GM21717 (cell line): ENCODE measurements around the gene RNASE1.
"Not testable (repeated sequence)": the region's sequence is repeated elsewhere in the genome, so short reads cannot be mapped to it uniquely, and the experiment has no call there.

Experiments
- ATAC-seq: cut with Tn5 transposase; IDR thresholded peaks from one replicate; pipeline ENCODE4 v1.9.1; 2021; ENCODE audit warnings: mild to moderate bottlenecking, moderate library complexity; ENCODE audit not compliant: unreplicated experiment

The RNASE1 gene

DNA sequence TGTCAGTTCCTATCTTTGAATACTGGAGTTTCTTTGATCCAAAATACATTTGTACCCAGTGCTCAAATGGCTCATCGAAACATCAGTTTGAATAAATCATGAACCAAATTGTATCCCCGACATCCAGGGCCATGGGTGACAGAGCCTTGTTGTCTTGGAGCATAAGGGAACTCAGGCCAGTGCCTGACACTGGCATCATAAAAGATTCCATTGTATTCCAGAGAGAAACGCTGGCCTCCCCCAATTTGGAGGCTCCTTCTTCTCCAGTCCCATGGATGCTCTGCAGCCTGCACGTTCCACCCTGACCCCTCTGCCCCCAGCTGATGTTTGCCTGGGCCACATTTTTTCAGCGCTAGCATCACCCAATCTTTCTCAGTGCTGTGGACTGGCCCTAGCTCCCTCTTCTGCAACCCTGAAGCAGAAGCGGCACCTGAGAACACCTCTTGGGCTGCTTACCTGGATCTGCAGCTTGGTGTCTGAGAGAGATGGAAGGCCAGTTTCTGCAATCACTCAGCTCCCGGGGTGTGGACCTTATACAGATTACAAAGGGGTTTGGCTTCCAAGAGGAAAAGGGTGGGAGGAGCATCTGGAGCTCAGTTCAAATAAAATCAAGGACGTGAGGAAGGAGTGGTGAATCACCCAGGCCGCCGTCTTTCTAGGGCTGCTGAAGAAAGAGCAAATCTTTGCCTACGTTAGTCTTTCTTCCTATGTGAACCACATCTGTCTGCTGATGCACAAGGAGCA is at the start of gene RNASE1:
Gene RNASE1 (minus strand): TSS at position 504 of the 744 bp plus-strand sequence. CDS start 776 bp downstream, outside the sequence.
- ATAC-seq, result no peak

DNA sequence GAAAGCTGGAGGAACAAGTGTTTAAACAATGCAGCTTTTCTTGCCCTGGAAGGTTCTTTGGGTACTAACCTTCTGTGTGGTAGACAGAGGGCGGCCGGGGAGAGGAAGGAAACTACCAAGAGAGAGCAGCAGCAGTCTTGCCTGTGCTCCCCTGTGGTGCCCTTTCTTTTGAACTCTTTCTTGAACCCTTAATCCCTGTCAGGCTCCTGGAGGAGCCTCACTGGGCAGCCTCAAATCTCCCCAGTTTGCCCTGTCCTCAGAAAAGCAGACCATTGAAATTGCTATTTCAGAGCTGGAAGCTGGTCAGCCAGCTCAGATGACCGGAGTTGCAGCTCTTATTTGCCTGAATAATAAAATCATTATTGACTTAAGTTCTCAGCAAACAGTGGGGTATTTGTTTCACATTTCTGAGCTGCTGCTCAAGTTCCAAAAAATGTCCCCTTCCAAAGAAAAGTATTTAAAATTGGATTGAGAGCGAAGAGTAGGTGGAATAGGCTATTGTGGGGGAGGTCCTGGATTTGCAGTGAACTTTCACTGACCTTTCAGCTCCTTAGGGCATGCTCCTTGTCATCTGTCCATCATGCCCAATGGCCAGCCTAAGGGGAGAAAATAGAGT is 46.4 kb upstream of the RNASE1 start:
- ATAC-seq, result no peak

DNA sequence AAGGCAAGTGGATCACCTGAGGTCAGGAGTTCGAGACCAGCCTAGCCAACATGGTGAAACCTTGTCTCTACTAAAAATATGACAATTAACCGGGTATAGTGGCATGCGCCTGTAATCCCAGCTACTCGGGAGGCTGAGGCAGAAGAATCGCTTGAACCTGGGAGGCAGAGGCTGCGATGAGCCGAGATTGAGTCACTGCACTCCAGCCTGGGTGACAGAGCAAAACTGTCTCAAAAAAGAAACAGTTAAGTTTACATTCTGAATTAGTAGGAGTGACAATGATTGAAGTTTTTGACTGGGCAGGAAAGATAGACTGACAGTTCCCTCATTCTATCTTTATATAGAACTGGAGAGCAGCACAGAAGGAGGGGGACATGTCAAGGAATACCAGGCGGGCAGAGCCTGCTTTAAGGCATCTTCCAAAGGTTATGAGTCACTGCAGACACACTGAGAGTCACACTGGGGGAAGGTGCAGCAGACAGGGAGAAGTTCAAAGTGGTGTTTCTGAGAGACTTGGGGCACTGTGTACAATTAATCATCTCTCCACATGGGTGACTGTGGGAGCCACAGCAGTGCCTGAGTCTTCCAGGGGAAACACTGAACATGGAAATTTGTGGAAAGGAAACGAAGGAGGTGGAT is 45.8 kb upstream of the RNASE1 start:
- no peak for ATAC-seq

DNA sequence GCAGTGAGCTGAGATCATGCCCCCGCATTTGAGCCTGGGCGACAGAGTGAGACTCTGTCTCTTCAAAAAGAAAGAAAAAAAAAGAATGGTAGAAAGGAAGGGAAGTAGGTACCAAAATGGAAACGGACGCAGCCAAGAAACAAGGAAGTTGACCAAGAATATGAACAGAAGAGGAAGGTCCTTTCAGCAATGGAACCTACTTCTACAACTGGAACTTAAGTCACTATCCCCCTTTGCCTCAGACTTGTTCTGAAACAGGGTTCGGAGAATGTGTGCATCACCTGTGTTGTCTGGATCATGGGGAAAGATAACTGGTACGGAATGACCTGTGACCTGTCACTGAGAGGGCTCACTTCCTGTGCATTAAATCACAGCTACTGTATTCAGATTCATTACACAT is 43.9 kb upstream of the RNASE1 start:
- no peak for ATAC-seq

DNA sequence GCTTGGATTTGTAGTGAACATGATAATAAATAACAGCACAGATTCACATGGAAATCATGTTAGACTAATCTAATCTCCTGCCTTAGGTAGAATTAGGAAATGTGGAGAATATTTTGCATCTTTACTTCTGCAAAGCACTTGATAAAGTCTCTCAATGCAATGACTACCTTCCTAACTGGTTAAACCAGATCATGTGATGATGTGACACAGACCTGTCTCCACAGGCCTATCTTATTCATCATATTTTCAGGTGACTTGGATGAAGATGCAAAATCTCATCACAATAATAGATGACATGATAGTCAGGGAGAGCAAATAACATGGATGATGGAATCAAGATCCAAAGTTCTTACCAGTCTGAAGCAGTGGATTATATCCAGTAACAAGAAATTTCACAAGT is 38.5 kb upstream of the RNASE1 start:
- ATAC-seq, result no peak

DNA sequence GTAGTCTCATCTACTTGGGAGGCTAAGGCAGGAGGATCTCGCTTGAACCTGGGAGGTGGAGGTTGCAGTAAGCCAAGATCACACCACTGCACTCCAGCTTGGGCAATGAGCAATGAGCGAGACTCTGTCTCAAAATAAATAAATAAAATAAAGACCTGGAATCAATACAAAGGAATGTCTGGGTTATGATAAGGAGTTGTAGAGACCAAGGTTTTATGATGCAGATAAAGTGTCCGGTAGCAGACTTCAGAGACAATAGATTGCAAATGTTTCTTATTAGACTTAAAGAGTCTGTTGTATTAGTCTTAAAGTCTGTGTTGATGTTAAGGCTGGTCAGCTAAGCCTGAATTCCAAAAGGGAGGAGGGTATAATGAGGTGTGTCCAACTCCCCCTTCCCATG is 35.2 kb upstream of the RNASE1 start:
- no peak for ATAC-seq

DNA sequence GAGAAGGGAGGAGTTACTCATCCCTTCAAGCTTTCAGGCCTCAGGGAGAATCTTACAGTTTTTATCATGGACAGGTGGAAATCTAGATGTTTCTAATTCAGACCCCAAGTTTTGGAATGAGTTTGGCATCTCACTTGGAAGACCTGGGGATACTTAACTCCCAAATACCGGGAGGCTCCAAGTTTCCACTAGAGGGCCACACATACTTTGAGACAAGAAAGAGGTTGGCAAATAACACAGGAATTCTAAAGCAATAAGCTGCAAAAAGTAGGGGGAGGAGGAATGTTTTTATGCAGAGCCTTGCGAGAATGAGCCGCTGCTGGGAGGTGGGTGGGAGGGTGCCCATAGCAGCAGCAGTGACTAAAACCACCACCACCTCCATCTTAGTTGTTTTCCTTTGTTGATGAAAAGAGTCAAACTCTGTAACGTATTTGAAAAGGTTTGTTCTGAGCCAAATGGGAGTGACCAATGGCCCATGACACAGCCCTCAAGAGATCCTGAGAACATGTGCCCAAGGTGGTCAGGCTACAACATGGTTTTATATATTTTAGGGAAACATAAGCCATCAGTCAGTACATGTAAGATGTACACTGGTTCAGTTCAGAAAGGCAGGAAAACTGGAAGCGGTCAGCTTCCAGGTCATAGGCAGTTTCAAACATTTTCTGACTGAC is 34.2 kb upstream of the RNASE1 start:
- ATAC-seq, result no peak

DNA sequence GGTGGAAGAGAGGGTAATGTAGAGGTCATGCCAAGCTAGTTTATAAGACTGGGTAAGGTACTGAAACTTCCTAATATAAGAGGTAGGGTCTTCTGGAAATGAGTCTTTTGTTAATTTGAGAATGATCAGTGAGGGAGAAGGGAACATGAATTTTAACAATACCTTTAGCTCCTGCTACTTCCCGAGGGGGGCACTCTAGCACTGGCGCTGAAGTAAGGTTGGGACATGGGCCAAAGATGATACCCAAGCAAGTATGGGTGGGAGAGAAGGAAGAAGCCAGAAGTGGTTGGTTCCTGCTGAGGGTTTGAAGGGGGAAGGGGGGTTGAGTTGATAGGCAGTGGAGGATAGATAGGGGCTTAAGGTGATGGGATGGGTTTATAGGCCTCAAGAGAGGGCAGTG is 32.3 kb upstream of the RNASE1 start:
- no peak for ATAC-seq

DNA sequence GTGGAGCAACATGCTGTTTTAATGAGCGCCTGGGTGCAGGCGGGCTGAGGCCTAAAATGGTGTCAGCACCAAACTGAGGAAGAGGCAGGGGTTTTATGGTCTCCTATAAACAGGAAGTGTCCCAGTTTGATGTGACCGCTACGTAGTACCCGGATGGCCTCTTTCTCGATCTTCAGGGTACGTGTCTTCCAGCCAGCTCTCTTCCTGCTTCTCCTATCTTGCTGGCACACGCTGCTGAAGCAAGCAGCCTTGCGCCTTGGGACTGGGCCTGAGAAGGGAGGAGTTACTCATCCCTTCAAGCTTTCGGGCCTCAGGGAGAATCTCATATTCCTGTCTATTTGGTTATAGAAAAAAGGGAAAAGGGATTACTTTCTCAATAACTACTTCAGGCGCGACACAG is 28.2 kb upstream of the RNASE1 start:
- no peak for ATAC-seq

DNA sequence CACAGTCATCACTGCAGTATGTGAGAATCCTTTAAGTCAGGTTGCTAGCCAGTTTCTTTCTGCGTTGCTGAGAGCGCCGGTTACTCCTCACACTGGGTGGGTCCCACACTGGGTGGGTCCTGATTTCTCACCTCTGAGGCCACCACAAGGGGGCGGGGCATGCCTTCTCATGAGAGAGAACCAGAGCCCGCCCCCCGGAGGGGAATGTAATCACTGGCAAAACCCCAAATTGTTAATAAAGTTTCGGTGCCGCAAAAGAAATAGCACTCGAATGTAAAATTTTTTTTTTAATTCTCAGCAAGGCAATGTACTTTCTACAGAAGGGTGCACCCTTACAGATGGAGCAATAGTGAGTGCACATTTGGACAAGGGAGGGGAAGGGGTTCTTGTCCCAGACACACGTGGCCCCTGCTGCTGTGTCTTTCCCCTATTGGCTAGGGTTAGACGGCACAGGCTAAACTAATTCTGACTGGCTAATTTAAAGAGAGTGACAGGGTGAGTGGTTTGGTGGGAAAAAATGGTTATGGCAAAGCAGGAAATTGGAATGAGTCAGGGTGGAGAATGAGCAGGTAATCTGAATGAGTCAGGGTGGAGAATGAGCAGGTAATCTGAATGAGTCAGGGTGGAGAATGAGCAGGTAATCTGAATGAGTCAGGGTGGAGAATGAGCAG is 25.5 kb upstream of the RNASE1 start:
- ATAC-seq, result not testable (repeated sequence)

DNA sequence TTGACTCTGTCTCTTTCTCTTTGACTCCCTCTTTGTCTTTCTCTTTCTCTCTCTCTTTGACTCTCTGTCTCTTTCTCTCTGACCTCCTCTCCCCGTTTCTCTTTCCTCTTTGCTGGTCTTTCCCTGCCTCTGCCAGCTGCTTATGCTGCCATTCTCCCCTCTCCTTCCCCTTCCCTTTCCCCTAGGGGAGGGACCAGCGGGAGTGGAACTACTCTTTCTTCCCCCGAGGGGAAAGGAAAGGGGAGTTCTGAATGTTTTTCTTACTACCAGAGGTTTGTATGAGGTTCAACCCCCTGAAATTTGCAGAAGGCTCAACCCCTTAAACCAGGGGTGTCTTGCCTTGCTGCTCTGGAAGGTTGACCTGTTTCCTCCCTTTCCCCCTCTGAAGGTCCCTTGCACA is 24.7 kb upstream of the RNASE1 start:
- ATAC-seq, result no peak

DNA sequence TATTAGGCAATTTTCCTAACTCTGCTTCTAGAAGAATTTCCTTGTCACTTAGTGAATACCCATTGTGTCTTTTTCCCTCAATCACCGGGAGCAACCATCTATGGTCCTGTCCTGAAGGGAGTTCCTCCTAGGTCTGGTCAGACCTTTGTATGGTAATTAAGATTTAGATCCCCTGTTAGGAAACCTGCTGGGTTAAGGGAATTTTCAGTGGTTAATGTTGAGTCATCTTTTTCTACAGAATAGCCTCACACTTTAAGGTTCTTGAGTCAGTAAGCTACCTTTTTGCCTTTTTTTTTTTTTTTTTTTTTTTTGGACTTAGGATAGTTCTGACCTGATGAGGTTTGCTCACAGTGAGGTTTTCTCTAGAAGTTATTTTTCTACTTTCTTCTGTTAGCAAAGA is 24.0 kb upstream of the RNASE1 start:
- ATAC-seq, result not testable (repeated sequence)

DNA sequence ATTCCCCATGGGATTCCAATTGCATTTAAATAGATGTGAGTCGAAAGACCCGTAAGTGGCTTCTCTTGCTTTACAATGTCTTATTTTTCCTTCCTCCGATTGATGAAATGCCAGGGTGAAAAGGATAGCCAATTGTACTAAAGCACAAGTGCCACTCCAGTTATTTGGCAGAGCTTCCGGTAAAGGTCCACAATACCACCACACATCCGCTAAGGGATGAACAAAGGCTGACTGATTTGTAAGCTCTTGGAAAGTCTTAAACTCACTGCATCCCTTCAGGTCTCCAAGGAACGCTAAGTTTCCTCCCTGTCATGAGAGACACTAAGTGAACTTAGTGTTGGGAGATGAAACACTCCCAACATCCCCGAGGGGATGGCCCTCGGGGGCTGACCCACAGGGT is 21.2 kb upstream of the RNASE1 start:
- no peak for ATAC-seq

DNA sequence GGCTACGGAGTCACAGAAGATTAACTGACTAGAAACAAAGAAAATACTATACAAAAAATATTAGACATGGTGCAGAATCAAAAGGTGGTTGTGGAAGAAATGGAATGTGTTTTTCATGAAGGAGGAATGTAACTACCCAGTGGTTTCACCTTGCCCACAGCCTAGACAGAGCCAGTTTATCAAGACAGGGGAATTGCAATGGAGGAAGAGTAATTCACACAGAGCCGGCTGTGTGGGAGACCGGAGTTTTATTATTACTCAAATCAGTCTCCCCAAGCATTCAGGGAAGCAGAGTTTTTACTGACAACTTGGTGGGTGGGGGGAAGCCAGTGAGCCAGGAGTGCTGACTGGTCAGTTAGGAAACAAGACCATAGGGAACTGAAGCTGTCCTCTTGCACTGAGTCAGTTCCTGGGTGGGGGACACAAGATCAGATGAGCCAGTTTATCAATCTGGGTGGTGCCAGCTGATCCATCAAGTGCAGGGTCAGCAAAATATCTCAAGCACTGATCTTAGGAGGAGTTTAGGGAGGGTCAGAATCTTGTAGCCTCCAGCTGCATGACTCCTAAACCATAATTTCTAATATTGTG is 19.0 kb upstream of the RNASE1 start:
- not testable (repeated sequence) for ATAC-seq

DNA sequence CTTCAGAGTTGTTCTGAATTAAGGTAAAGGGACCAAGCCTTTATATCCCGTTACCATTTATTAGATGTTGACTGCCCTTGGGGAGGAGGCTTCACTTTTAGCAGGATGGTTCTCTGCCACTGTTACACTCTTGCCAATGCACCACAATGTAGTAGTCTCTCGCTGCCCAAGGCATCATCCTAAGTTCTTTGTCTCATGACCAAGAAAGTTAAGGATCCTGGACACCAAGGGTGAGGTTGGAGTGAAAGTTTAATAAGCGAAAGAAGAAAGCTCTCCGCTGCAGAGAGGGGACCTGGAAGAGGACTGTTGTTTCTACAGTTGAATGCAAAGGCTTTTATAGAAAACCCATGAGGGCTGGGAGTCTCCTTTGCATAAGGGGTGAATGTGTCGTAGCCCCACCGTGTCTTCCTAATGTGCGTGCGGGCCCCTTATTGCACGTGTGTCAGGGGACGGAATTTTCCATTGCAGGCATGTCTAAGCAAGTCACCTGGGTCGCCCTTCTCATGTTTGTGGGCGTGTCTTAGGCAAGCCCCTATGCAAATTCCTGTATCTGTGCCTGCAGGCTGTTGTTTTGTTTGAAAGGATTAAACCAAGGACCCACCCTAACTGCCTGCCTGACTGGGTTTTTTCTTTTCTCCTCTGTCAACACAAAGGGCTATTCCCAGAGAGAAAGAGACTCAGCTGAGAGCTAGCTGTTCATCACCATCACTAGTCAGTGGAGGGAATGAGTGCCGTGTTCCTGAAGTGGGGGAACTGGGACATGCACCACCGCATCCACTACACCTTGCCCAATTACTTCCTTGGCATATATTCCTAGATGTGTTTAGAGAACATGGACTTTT is 17.6 kb upstream of the RNASE1 start:
- ATAC-seq, result no peak

DNA sequence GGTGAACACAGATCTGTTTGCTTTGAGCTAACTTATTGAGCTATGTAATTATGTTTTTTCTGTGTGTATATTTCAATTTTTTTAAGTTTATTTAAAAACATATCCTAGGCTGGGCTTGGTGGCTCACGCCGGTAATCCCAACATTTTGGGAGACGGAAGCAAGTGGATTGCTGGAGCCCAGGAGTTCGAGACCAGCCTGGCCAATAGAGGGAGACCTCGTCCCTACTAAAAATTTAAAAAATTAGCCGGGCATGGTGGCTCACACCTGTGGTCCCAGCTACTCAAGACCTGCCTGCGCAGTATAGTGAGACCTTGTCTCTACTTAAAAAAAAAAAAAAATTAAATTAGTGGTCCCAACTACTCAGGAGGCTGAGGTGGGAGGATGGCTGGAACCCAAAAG is 16.2 kb upstream of the RNASE1 start:
- no peak for ATAC-seq

DNA sequence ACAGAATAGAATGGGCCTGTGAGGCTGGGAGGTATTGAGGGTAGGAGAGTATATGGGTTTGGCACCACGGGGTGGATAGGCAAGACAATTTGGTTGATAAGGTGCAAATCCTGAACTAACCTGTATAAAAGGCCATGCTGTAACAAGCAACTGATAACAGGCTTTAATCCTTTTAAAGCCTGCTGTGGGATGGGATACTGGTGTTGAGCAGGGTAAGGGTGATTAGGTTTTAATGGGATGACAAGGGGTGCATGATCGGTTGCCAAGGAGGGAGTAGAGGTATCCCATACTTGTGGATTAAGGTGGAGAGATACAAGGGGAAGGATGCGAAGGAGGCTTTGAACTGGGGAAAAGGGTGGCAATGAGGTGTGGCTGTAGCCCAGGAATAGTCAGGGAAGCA is 13.3 kb upstream of the RNASE1 start:
- ATAC-seq, result not testable (repeated sequence)

DNA sequence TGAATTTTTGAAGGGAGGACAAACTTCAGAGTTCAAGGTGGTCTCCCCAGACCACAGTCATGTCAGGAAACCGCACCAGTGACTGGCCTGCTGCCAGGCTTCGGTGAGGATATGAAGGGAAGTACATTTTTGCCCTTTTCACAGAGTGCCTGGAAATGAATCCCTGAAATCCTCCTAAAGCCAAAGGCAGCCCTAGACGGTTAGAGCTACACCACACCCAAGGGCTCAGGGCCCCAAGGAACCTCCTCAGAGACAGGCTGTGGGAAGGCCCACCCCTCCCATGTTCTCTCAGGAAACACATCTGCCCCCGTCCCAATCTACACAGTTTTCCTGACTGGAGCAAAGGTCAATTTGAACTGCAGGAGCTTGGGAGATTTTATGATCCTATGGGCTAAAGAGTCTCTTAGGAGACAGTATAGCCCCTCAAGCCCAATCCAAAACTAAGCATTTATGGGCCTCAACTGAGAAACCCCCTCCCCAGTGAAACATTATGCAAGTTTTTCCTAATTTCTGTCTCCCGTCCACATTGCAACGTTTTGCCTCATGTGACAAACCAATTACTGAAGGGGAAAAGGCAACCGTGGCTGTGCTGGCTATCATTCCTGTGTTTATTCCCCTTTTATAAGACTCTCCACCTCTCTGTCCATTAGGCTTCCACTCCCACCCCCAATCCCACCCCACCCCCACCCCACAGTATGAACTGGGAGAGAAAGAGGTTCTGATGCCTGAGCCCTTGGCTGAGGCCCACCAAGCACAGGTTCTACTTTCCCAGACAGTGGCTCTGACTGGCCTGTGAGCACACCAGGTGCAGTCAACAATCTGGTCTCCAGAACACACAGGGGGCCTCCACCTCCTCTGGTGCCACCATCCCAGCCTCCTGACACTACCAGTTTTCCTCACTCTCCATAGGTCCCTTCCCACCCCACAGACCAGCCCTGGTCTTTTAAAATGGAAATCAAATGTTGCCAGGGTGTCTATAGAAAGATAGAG is 9.6 kb upstream of the RNASE1 start:
- no peak for ATAC-seq

DNA sequence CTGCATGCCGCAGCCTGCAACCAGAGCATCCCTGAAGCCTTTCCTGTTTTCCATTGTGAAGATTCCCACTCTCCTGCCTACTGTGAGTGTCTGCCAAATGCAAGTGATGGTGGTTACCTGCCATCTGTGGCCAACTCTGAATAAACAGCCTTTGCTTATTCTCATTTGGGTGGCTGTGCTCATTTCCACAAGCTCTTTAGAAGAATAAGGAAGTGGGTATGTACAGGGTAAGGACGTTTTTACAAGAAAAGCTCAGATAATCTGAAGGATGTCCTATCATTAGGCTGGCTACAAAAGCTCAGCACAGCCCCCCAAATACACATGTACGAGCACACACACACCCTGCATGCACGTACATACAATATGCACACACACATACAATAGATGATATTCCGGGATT is 7.3 kb upstream of the RNASE1 start:
- no peak for ATAC-seq
